ENCODE measurements around the gene CYP19A1.

CYP19A1 gene

GRCh38 chr15:51368751-51369450 lies 30.5 kb upstream of the CYP19A1 start:
- TF ChIP-seq GLIS2 (tag by site-specific recombination; IDR thresholded peaks at IDR 0.05) (no peak), ZNF521 (tag by site-specific recombination; IDR thresholded peaks at IDR 0.05) (no peak), ZNF362 (tag by site-specific recombination; IDR thresholded peaks at IDR 0.05) (no peak), TSHZ1 (tag by site-specific recombination; IDR thresholded peaks at IDR 0.05; ENCODE audit: borderline replicate concordance) (no peak)
- H3K9me3 ChIP-seq (ENCODE audit: control insufficient read depth, insufficient read depth, low read depth, low read length): no peaks in the 10 kb centered on the region
- H3K4me1 ChIP-seq (ENCODE audit: control insufficient read depth, insufficient read depth, low read length): peaks cover 8% of the 10 kb centered on the region; the same call in 1 of the 2 replicates
- no peak overlapping the region for H3K4me3 ChIP-seq (ENCODE audit: low read depth, low read length)
- peak overlapping the region; percentile 41; the same call in 1 of the 2 replicates for H3K27ac ChIP-seq (ENCODE audit: extremely low read depth, low read depth, low read length)
- POLR2A ChIA-PET: no interaction called here
- H3K36me3 ChIP-seq (ENCODE audit: control insufficient read depth in 2 of 2, insufficient read depth in 1 of 2, low read length in 2 of 2): no peaks in the 10 kb centered on the region
- CTCF ChIA-PET: interaction anchor here (0.8 to 2.0 kb wide), 5 partner anchors 10 to 206 kb away, joined by 3 to 8 read pairs (median 5); no protein-coding TSS in a partner anchor

GRCh38 chr15:51368307-51368706 lies 29.9 kb upstream of the CYP19A1 start:
- Histone ChIP-seq H3K4me3 (ENCODE audit: low read depth, low read length) (no peak overlapping the region), H3K9me3 (ENCODE audit: control insufficient read depth, insufficient read depth, low read depth, low read length) (no peaks in the 10 kb centered on the region), H3K4me1 (ENCODE audit: control insufficient read depth, insufficient read depth, low read length) (peaks cover 8% of the 10 kb centered on the region; the same call in 1 of the 2 replicates), H3K36me3 (ENCODE audit: control insufficient read depth in 2 of 2, insufficient read depth in 1 of 2, low read length in 2 of 2) (no peaks in the 10 kb centered on the region), H3K27ac (ENCODE audit: extremely low read depth, low read depth, low read length) (peak overlapping the region; percentile 41; the same call in 1 of the 2 replicates)
- CTCF ChIA-PET: interaction anchor here (1.5 to 2.0 kb wide), 2 partner anchors 12 to 34 kb away, joined by 5 to 8 read pairs; no protein-coding TSS in a partner anchor
- TF ChIP-seq ZBTB48 (tag by site-specific recombination; IDR thresholded peaks at IDR 0.05) (no peak), ZNF530 (tag by site-specific recombination; IDR thresholded peaks at IDR 0.05; ENCODE audit: low read depth) (no peak), ZNF548 (tag by site-specific recombination; IDR thresholded peaks at IDR 0.05) (no peak), ZNF76 (tag by site-specific recombination; IDR thresholded peaks at IDR 0.05; ENCODE audit: borderline replicate concordance, low read depth) (no peak), ELK4 (IDR thresholded peaks at IDR 0.05; ENCODE audit: borderline replicate concordance, low read depth, low read length) (no peak), ZFHX2 (tag by site-specific recombination; conservative IDR thresholded peaks at IDR 0.05) (no peak), ZNF155 (tag by site-specific recombination; IDR thresholded peaks at IDR 0.05) (no peak), ZNF580 (tag by site-specific recombination; IDR thresholded peaks at IDR 0.05) (no peak), ZNF138 (tag by site-specific recombination; IDR thresholded peaks at IDR 0.05; ENCODE audit: borderline replicate concordance) (no peak), ZNF214 (tag by site-specific recombination; IDR thresholded peaks at IDR 0.05; ENCODE audit: borderline replicate concordance) (no peak), ZNF560 (tag by site-specific recombination; IDR thresholded peaks at IDR 0.05; ENCODE audit: borderline replicate concordance) (no peak)
- POLR2A ChIA-PET: no interaction called here
